SK-N-SH (cell line): ENCODE results near the gene GNG14. TPM values are rescaled to one million over a fixed set of nuclear protein-coding genes. Genes with fewer than 3 reads are reported as not detected.

Experiments used
- CTCF ChIA-PET: fragments of 300-600, 350-600 bp; formaldehyde crosslinking; extraction: SDS; loops from one replicate; lab custom pipeline; 2021; lab: Yijun Ruan, JAX
- POLR2A ChIA-PET: fragments of 350-600 bp; sonication (Branson Sonifier 250); formaldehyde crosslinking; extraction: SDS; loops from one replicate; lab custom pipeline; 2020; ENCODE audit warnings: antibody characterized with exemption, inconsistent platforms; lab: Yijun Ruan, JAX
- DNase-seq: peaks from one replicate; pipeline ENCODE4 v3.0.0; 2012
- H2AFZ ChIP-seq: fragments of 200-600 bp; sonication (generic); 2 replicates; pipeline ENCODE4 v1.8.1; 2016; ENCODE audit warnings: antibody characterized with exemption, mild to moderate bottlenecking, low read depth
- H3F3A ChIP-seq: fragments of 200-600 bp; sonication (generic); replicated peaks from 2 replicates; pipeline ENCODE3; 2016; ENCODE audit warnings: antibody characterized with exemption, mild to moderate bottlenecking; ENCODE audit not compliant: insufficient read depth
- H3K27ac ChIP-seq, 2 experiments: fragments of 200-500 bp in 1 of 2; fragments of 200-600 bp in 1 of 2; sonication (Bioruptor generic) in 1 of 2; sonication (generic), shearing (Covaris generic) in 1 of 2; 2 replicates each; pipeline versions ENCODE4 v1.5.1 to v1.6.1; 2014 to 2016; ENCODE audit warnings: low read depth in 2 of 2, inconsistent platforms in 1 of 2, low read length in 1 of 2, mild to moderate bottlenecking in 1 of 2, mixed read lengths in 1 of 2
- H3K27me3 ChIP-seq: fragments of 200-600 bp; sonication (generic), shearing (Covaris generic); 2 replicates; pipeline ENCODE4 v1.6.1; 2016; ENCODE audit warnings: mixed run types; ENCODE audit not compliant: insufficient read depth
- H3K36me3 ChIP-seq, 2 experiments: fragments of 200-500 bp in 1 of 2; fragments of 200-600 bp in 1 of 2; sonication (Bioruptor generic) in 1 of 2; sonication (generic) in 1 of 2; replicated peaks in 1 of 2; 2 replicates each; pipeline versions ENCODE3 to v1.5.1; 2014 to 2016; ENCODE audit warnings: low read length in 1 of 2, mild to moderate bottlenecking in 1 of 2; ENCODE audit not compliant: insufficient read depth in 2 of 2, control insufficient read depth in 1 of 2
- H3K4me1 ChIP-seq, 2 experiments: fragments of 200-500 bp in 1 of 2; fragments of 200-600 bp in 1 of 2; sonication (Bioruptor generic) in 1 of 2; sonication (generic), shearing (Covaris generic) in 1 of 2; 2 replicates each; pipeline versions ENCODE4 v1.5.1 to v1.6.1; 2014 to 2016; ENCODE audit warnings: low read depth in 1 of 2, low read length in 1 of 2, mixed run types in 1 of 2; ENCODE audit not compliant: insufficient read depth in 2 of 2, control insufficient read depth in 1 of 2
- H3K4me2 ChIP-seq: fragments of 200-600 bp; sonication (generic), shearing (Covaris generic); 2 replicates; pipeline ENCODE4 v1.6.1; 2017; ENCODE audit warnings: mixed run types
- H3K4me3 ChIP-seq, 2 experiments: fragments of 200-500 bp in 1 of 2; fragments of 200-600 bp in 1 of 2; sonication (Bioruptor generic) in 1 of 2; sonication (generic), shearing (Covaris generic) in 1 of 2; 2 replicates each; pipeline versions ENCODE4 v1.5.1 to v1.8.1; 2014 to 2016; ENCODE audit warnings: low read depth in 2 of 2, inconsistent platforms in 1 of 2, low read length in 1 of 2, mild to moderate bottlenecking in 1 of 2, mixed read lengths in 1 of 2, moderate library complexity in 1 of 2
- H3K79me2 ChIP-seq: fragments of 200-600 bp; sonication (generic); 2 replicates; pipeline ENCODE4 v1.8.1; 2017; ENCODE audit warnings: mild to moderate bottlenecking; ENCODE audit not compliant: insufficient read depth
- H3K9ac ChIP-seq: fragments of 200-600 bp; sonication (generic); 2 replicates; pipeline ENCODE4 v1.6.1; 2017; ENCODE audit warnings: mixed run types
- H3K9me2 ChIP-seq: fragments of 200-600 bp; sonication (generic); 2 replicates; pipeline ENCODE4 v1.6.1; 2017; ENCODE audit warnings: mixed run types
- H3K9me3 ChIP-seq: fragments of 200-600 bp; sonication (generic); 2 replicates; pipeline ENCODE4 v1.6.1; 2017; ENCODE audit warnings: mixed run types, mild to moderate bottlenecking, moderate library complexity
- H4K20me1 ChIP-seq: fragments of 200-600 bp; sonication (generic); 2 replicates; pipeline ENCODE4 v1.6.1; 2017; ENCODE audit warnings: mild to moderate bottlenecking, mixed run types; ENCODE audit not compliant: insufficient read depth
- CHD2 ChIP-seq: fragments of 150-350 bp; IDR thresholded peaks from 2 replicates; pipeline ENCODE4 v1.6.1; 2018; ENCODE audit warnings: low read length; ENCODE audit not compliant: partially characterized antibody
- FOSL2 ChIP-seq: IDR thresholded peaks from 2 replicates; pipeline ENCODE4 v1.4.0; 2012; ENCODE audit warnings: low read depth, mild to moderate bottlenecking, moderate library complexity, borderline replicate concordance
- FOXJ3 ChIP-seq: sonication (generic); formaldehyde crosslinking; IDR thresholded peaks from 2 replicates; pipeline ENCODE4 v1.5.1; 2020; ENCODE audit warnings: mild to moderate bottlenecking, missing genetic modification reagents
- GATA2 ChIP-seq: sonication (generic); formaldehyde crosslinking; IDR thresholded peaks from 2 replicates; pipeline ENCODE4 v1.5.0; 2020; ENCODE audit warnings: mild to moderate bottlenecking, missing genetic modification reagents
- MXI1 ChIP-seq: IDR thresholded peaks from 2 replicates; pipeline ENCODE4 v1.6.1; 2012; ENCODE audit warnings: mild to moderate bottlenecking, low read depth, low read length, improper control_type of control experiment
- NRF1 ChIP-seq: IDR thresholded peaks from 2 replicates; pipeline ENCODE4 v1.6.1; 2012; ENCODE audit warnings: low read depth, mild to moderate bottlenecking, low read length
- POLR2AphosphoS5 ChIP-seq: IDR thresholded peaks from 2 replicates; pipeline ENCODE4 v1.6.1; 2012; ENCODE audit warnings: low read depth, low read length
- RXRA ChIP-seq: IDR thresholded peaks from 2 replicates; pipeline ENCODE4 v1.4.0; 2012; ENCODE audit warnings: low read depth, mild to moderate bottlenecking, borderline replicate concordance
- YY1 ChIP-seq: IDR thresholded peaks from 2 replicates; pipeline ENCODE4 v1.4.0; 2012; ENCODE audit warnings: low read depth, mild to moderate bottlenecking
- WGBS: methylation state at CpG from one replicate; pipeline ENCODE4 v1.1.6; 2017; ENCODE audit warnings: low lambda C conversion rate; 5-methylcytosine and 5-hydroxymethylcytosine counted together
- polyA plus RNA-seq, 3 experiments: library from polyadenylated mRNA; depleted of rRNA; stranded (reverse); fragments of >200 nt; gene quantifications; 2 replicates each; pipeline ENCODE4 v1.2.3, GENCODE V29; 2012
- TF ChIP-seq, protein P1 (sequence below): fragments of 200-600 bp; sonication (generic); IDR thresholded peaks from 2 replicates; pipeline ENCODE4 v1.6.1; 2017; ENCODE audit warnings: antibody characterized with exemption, mild to moderate bottlenecking, moderate library complexity
- TF ChIP-seq, protein P2 (sequence below): fragments of 150-350 bp; IDR thresholded peaks from 2 replicates; pipeline ENCODE4 v1.6.1; 2016; ENCODE audit warnings: mild to moderate bottlenecking, low read depth, low read length

GNG14 gene
- polyA plus RNA-seq, 1 of the 3 experiments (the other 2 are of a cell fraction), result not detected

DNA sequence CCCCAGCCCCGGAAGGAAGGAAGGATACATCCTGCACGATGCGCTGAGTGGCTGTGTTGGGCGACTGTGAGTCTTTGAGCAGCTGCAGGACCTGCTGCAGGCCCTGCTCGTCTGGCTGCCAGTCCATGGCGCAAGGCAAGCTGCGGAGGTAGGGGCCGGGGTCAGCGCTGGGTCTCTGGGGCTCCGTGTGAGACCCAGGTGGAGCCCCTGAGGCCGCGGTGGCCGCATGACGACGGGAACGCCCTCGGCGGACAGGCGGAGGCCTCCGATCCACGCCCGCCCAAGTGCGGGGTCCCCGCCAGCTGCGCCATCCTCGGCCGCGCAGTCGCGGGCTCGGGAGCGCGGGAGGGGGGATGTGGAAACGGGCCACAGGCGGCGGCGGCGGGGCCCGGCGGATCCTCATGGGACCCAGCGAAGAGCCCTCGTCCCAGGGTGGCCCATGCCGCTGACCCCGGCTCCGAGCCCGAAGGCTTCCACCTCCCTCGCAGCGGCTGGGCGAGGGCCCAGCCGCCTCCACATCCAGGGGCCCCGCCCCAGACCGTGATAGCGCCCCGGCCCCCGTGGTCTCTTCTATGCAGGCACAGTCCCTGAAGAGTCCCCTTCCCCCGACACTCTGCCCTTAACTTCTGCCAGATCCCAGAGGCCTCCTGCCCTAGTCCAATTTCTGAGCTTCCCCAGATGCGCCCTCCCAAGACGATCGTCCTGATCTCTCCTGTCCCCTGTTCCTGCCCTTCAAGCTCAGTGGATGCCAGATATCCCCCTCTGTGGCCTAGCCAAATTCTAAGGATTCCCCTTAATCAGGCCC lies 33.3 kb downstream of the GNG14 start:
- Histone ChIP-seq H2AFZ (no peak overlapping the region), H3K79me2 (peaks cover 74% of the 10 kb centered on the region), H3K4me3 (peak overlapping the region; percentile 63 to 85), H4K20me1 (no peaks in the 10 kb centered on the region), H3K4me2 (peak overlapping the region; percentile 99), H3K27me3 (no peaks in the 10 kb centered on the region), H3F3A (peaks cover 8% of the 10 kb centered on the region), H3K27ac (peak overlapping the region; percentile 89), H3K9me3 (no peaks in the 10 kb centered on the region), H3K9ac (peak overlapping the region; percentile 95), H3K4me1 (peaks cover 7 to 8% of the 10 kb centered on the region in 2 experiments; a peak in 3 of 4 replicates), H3K36me3 (peaks cover 14 to 20% of the 10 kb centered on the region in 2 experiments), H3K9me2 (no peaks in the 10 kb centered on the region)
- POLR2A ChIA-PET, result interaction anchor here (0.7 to 1.7 kb wide), 4 partner anchors 16 to 72 kb away, joined by 4 to 5 read pairs (median 4); partner anchors contain the start of genes FBXW9, GET3 and JUNB
- TF ChIP-seq POLR2AphosphoS5 (no peak), GATA2 (no peak), RXRA (no peak), YY1 (no peak), MXI1 (0 out of 2 replicates have a peak, but pooled peaks have one; percentile 29), CHD2 (no peak), NRF1 (0 out of 2 replicates have a peak, but pooled peaks have one; percentile 12), FOSL2 (no peak), FOXJ3 (CRISPR knock-in tag) (no peak)
- TF ChIP-seq, protein P1, sequence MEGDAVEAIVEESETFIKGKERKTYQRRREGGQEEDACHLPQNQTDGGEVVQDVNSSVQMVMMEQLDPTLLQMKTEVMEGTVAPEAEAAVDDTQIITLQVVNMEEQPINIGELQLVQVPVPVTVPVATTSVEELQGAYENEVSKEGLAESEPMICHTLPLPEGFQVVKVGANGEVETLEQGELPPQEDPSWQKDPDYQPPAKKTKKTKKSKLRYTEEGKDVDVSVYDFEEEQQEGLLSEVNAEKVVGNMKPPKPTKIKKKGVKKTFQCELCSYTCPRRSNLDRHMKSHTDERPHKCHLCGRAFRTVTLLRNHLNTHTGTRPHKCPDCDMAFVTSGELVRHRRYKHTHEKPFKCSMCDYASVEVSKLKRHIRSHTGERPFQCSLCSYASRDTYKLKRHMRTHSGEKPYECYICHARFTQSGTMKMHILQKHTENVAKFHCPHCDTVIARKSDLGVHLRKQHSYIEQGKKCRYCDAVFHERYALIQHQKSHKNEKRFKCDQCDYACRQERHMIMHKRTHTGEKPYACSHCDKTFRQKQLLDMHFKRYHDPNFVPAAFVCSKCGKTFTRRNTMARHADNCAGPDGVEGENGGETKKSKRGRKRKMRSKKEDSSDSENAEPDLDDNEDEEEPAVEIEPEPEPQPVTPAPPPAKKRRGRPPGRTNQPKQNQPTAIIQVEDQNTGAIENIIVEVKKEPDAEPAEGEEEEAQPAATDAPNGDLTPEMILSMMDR, result no peak
- TF ChIP-seq, protein P2, sequence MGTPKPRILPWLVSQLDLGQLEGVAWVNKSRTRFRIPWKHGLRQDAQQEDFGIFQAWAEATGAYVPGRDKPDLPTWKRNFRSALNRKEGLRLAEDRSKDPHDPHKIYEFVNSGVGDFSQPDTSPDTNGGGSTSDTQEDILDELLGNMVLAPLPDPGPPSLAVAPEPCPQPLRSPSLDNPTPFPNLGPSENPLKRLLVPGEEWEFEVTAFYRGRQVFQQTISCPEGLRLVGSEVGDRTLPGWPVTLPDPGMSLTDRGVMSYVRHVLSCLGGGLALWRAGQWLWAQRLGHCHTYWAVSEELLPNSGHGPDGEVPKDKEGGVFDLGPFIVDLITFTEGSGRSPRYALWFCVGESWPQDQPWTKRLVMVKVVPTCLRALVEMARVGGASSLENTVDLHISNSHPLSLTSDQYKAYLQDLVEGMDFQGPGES, result no peak
- 6% methylated on average over 28 of the region's 59 CpGs for WGBS
- DNase-seq, result peak; percentile 62
- CTCF ChIA-PET, result interaction anchor here (0.6 to 3.8 kb wide), 7 partner anchors 12 to 244 kb away, joined by 3 to 25 read pairs (median 8); partner anchors contain the start of genes GET3 and TRIR
